ENCODE data around the gene PGLYRP1.

Gene PGLYRP1

GRCh38 chr19:46022431-46023310 lies at the start of gene PGLYRP1:
TSS of gene PGLYRP1 (minus strand) at chr19:46023053. CDS start at chr19:46023021, 32 bp downstream.
- in situ Hi-C loops (cut with MboI; ENCODE audit: low sequenced_read_pairs), result no loop called here

- in situ Hi-C loops (cut with MboI; ENCODE audit: low sequenced_read_pairs), result no loop called here
Measured at GRCh38 chr19:46069806-46070341, 47.0 kb upstream of the PGLYRP1 start.

GRCh38 chr19:46068345-46069258 lies 45.7 kb upstream of the PGLYRP1 start:
- in situ Hi-C loops (cut with MboI; ENCODE audit: low sequenced_read_pairs), result no loop called here

- in situ Hi-C loops (cut with MboI; ENCODE audit: low sequenced_read_pairs), result no loop called here
Measured at GRCh38 chr19:46067691-46068090, 44.8 kb upstream of the PGLYRP1 start.

- in situ Hi-C loops (cut with MboI; ENCODE audit: low sequenced_read_pairs), result no loop called here
Measured at GRCh38 chr19:46066471-46066870, 43.6 kb upstream of the PGLYRP1 start.

- in situ Hi-C loops (cut with MboI; ENCODE audit: low sequenced_read_pairs), result no loop called here
Measured at GRCh38 chr19:46065486-46066071, 42.7 kb upstream of the PGLYRP1 start.

GRCh38 chr19:46063201-46063600 lies 40.3 kb upstream of the PGLYRP1 start:
- in situ Hi-C loops (cut with MboI; ENCODE audit: low sequenced_read_pairs), result no loop called here

- in situ Hi-C loops (cut with MboI; ENCODE audit: low sequenced_read_pairs), result no loop called here
Measured at GRCh38 chr19:46060012-46060411, 37.2 kb upstream of the PGLYRP1 start.

- in situ Hi-C loops (cut with MboI; ENCODE audit: low sequenced_read_pairs), result no loop called here
Measured at GRCh38 chr19:46058778-46059177, 35.9 kb upstream of the PGLYRP1 start.

GRCh38 chr19:46056536-46056935 lies 33.7 kb upstream of the PGLYRP1 start:
- in situ Hi-C loops (cut with MboI; ENCODE audit: low sequenced_read_pairs), result no loop called here

GRCh38 chr19:46052896-46053295 lies 30.0 kb upstream of the PGLYRP1 start:
- in situ Hi-C loops (cut with MboI; ENCODE audit: low sequenced_read_pairs), result no loop called here

GRCh38 chr19:46049597-46049996 lies 26.7 kb upstream of the PGLYRP1 start:
- in situ Hi-C loops (cut with MboI; ENCODE audit: low sequenced_read_pairs), result no loop called here

- in situ Hi-C loops (cut with MboI; ENCODE audit: low sequenced_read_pairs), result no loop called here
Measured at GRCh38 chr19:46043519-46043918, 20.7 kb upstream of the PGLYRP1 start.

GRCh38 chr19:46042252-46042883 lies 19.5 kb upstream of the PGLYRP1 start:
- in situ Hi-C loops (cut with MboI; ENCODE audit: low sequenced_read_pairs), result no loop called here

- in situ Hi-C loops (cut with MboI; ENCODE audit: low sequenced_read_pairs), result no loop called here
Measured at GRCh38 chr19:46040952-46041500, 18.2 kb upstream of the PGLYRP1 start, which contains the start of gene IGFL4. TSS of gene IGFL4 (minus strand) at chr19:46041002. CDS start at chr19:46040962, 40 bp downstream.

GRCh38 chr19:46040125-46040524 lies 17.3 kb upstream of the PGLYRP1 start:
- in situ Hi-C loops (cut with MboI; ENCODE audit: low sequenced_read_pairs), result no loop called here

- in situ Hi-C loops (cut with MboI; ENCODE audit: low sequenced_read_pairs), result no loop called here
Measured at GRCh38 chr19:46036744-46037128, 13.9 kb upstream of the PGLYRP1 start.

- in situ Hi-C loops (cut with MboI; ENCODE audit: low sequenced_read_pairs), result no loop called here
Measured at GRCh38 chr19:46035986-46036743, 13.3 kb upstream of the PGLYRP1 start.

GRCh38 chr19:46035546-46035945 lies 12.7 kb upstream of the PGLYRP1 start:
- in situ Hi-C loops (cut with MboI; ENCODE audit: low sequenced_read_pairs), result no loop called here
